Smooth muscle cell (in vitro differentiated cells): Measurements from ENCODE around the gene EFNA1. TPM values are rescaled to one million over a fixed set of nuclear protein-coding genes. Genes with fewer than 3 reads are reported as not detected.

ENCODE experiments used
- DNase-seq: peaks from one replicate; lab custom pipeline; 2025; ENCODE audit not compliant: unreplicated experiment; lab: John Stamatoyannopoulos, UW
- H2AFZ ChIP-seq: fragments of 200-600 bp; sonication (generic); 2 replicates; pipeline ENCODE4 v1.6.0; 2016; ENCODE audit warnings: antibody characterized with exemption, low read depth, mild to moderate bottlenecking
- H3F3A ChIP-seq: fragments of 200-600 bp; sonication (generic); 2 replicates; pipeline ENCODE4 v1.6.0; 2017; ENCODE audit warnings: antibody characterized with exemption, low read depth
- H3K27ac ChIP-seq: fragments of 200-600 bp; sonication (generic); 2 replicates; pipeline ENCODE4 v1.5.1; 2016; ENCODE audit warnings: low read depth, mild to moderate bottlenecking
- H3K27me3 ChIP-seq: fragments of 200-600 bp; sonication (generic); 2 replicates; pipeline ENCODE4 v1.6.1; 2016; ENCODE audit warnings: low read depth, mild to moderate bottlenecking
- H3K36me3 ChIP-seq: fragments of 200-600 bp; sonication (generic); 2 replicates; pipeline ENCODE4 v1.5.1; 2016; ENCODE audit warnings: low read depth
- H3K4me1 ChIP-seq: fragments of 200-600 bp; sonication (generic); 2 replicates; pipeline ENCODE4 v1.5.1; 2016; ENCODE audit warnings: low read depth
- H3K4me2 ChIP-seq: fragments of 200-600 bp; sonication (generic); 2 replicates; pipeline ENCODE4 v1.6.0; 2016; ENCODE audit warnings: mild to moderate bottlenecking
- H3K4me3 ChIP-seq: fragments of 200-600 bp; sonication (generic); 2 replicates; pipeline ENCODE4 v1.5.1; 2016; ENCODE audit warnings: mild to moderate bottlenecking
- H3K79me2 ChIP-seq: fragments of 200-600 bp; sonication (generic); 2 replicates; pipeline ENCODE4 v1.6.0; 2016; ENCODE audit warnings: low read depth, mild to moderate bottlenecking
- H3K9ac ChIP-seq: fragments of 200-600 bp; sonication (generic); 2 replicates; pipeline ENCODE4 v1.6.0; 2016; ENCODE audit warnings: low read depth
- H3K9me3 ChIP-seq: fragments of 200-600 bp; sonication (generic); replicated peaks from 2 replicates; pipeline ENCODE4 v1.5.1; 2016; ENCODE audit warnings: low read depth
- H4K20me1 ChIP-seq: fragments of 200-600 bp; sonication (generic); 2 replicates; pipeline ENCODE4 v1.6.0; 2016; ENCODE audit warnings: low read depth
- CTCF ChIP-seq: fragments of 200-600 bp; sonication (generic); IDR thresholded peaks from 2 replicates; pipeline ENCODE4 v1.5.1; 2017; ENCODE audit warnings: borderline replicate concordance, mild to moderate bottlenecking, antibody characterized with exemption; ENCODE audit not compliant: insufficient read depth, poor library complexity, severe bottlenecking
- WGBS: methylation state at CpG from one replicate; pipeline ENCODE4 v1.1.7; 2016; ENCODE audit warnings: low lambda C conversion rate; 5-methylcytosine and 5-hydroxymethylcytosine counted together
- polyA plus RNA-seq: library from polyadenylated mRNA; unstranded; fragments of >200 nt; fragmentation: Nextera tagmentation; extraction: Ambion mirVana; gene quantifications from 2 replicates; pipeline ENCODE4 v1.2.1, GENCODE V29; 2016
- total RNA-seq: library from RNA; depleted of rRNA; stranded (reverse); fragments of >200 nt; gene quantifications from 2 replicates; pipeline ENCODE4 v1.2.3, GENCODE V29; 2014

Gene EFNA1
- total and polyA plus RNA-seq, 2 experiments from 2014 or later, result 16.4 to 20.9 TPM

DNA sequence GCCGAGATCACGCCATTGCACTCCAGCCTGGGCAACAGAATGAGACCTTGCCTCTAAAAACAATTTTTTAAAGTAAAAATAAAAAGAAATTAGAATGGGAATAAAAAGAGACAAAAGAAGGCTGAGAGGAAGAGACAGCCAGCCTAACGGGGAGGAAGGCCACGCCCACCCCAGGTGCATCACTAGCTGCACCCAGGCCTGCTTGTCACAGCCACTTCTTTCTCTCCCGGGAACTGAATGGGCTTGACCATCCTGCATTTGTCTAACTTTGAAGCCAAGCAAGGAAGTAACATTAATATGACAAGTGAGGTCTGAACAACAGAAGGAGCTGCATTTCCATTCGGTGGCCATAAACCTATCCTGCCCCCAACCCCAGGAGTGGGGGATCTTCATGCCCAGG lies 20.8 kb upstream of the EFNA1 start:
- WGBS, result 81% methylated on average over 6 of the region's 6 CpGs
- H3K27me3 ChIP-seq, result no peaks in the 10 kb centered on the region
- H4K20me1 ChIP-seq, result no peaks in the 10 kb centered on the region
- no peak for DNase-seq
- no peaks in the 10 kb centered on the region for H3K4me1 ChIP-seq
- H3K27ac ChIP-seq, result no peak overlapping the region
- no peak for TF ChIP-seq CTCF
- no peak overlapping the region for H3K4me2 ChIP-seq
- no peaks in the 10 kb centered on the region for H3K79me2 ChIP-seq
- no peaks in the 10 kb centered on the region for H3K36me3 ChIP-seq
- no peaks in the 10 kb centered on the region for H3K9me3 ChIP-seq
- H3K4me3 ChIP-seq, result no peak overlapping the region
- H3K9ac ChIP-seq, result no peak overlapping the region
- no peaks in the 10 kb centered on the region for H3F3A ChIP-seq
- H2AFZ ChIP-seq, result no peak overlapping the region

DNA sequence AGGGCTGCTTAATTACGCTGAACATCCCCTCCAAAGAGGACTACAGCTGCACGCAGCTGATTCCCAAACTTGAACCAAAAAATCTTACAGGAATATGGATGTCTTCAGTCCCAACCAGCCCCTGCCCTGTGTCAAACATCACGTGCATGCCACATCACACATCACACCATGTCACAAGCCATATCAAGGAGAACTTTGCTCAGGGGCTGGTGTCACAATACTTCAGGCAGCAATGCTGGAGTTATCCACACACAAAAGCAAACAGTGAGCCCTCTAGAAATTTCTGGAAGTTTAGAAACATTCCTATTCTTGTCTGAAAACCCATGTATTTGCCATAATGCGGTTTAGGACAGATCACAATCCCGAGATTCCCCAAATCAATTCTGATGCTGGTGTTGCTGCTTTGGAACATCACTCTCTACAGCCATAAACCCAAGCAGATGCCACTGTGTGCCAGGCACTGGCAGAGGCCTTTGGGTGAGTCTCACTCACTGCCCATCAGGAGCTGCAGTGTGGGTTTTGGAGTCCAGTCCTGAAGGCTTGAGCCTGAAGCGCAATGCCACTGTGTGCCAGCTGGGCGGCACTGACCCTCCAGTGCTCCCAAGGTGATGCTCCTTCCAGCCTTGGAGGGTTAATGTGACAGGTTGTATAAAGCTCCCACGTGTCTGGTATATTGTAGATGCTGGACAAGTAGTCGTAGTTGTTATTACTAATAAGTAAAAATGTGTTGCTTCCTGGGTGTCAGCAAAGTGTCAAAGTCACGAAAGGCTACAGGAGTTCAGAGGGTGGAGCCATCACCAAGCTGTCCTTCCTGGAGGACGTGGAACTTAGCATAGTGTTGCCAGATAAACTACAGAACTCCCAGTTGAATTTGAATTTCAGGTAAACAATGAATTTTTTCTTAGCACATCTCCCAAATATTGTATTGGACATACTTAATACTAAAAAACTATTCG lies 20.1 kb upstream of the EFNA1 start:
- H3K79me2 ChIP-seq, result no peaks in the 10 kb centered on the region
- no peak overlapping the region for H3K4me3 ChIP-seq
- H3K9ac ChIP-seq, result no peak overlapping the region
- no peak overlapping the region for H3K27ac ChIP-seq
- H2AFZ ChIP-seq, result no peak overlapping the region
- no peak for DNase-seq
- H3K9me3 ChIP-seq, result no peaks in the 10 kb centered on the region
- no peaks in the 10 kb centered on the region for H3K36me3 ChIP-seq
- WGBS, result 81% methylated on average over 12 of the region's 12 CpGs
- H3K4me2 ChIP-seq, result no peak overlapping the region
- H3F3A ChIP-seq, result no peaks in the 10 kb centered on the region
- no peak for TF ChIP-seq CTCF
- H3K4me1 ChIP-seq, result no peaks in the 10 kb centered on the region
- no peaks in the 10 kb centered on the region for H3K27me3 ChIP-seq
- H4K20me1 ChIP-seq, result no peaks in the 10 kb centered on the region

DNA sequence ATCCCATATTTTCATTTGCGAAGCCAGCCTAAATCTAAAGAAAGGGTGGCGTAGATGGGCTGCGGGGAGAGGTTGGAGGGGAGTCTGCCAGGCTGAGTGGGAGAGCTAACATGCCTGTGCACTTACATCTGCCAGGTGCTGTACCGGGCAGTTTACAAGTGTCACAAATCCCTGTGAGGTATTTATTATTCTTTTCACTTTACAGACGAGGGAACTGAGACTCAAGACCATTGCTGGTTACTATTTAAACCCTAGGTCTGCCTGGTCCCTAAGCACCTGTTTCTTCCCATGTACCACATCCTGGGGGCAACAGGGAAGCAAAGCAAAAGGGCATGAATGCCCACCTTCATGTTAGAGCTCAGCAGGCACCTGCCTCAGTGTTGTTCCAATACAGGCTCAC lies 19.4 kb upstream of the EFNA1 start:
- no peak overlapping the region for H3K4me3 ChIP-seq
- H3K79me2 ChIP-seq, result no peaks in the 10 kb centered on the region
- H3F3A ChIP-seq, result no peaks in the 10 kb centered on the region
- no peaks in the 10 kb centered on the region for H3K9me3 ChIP-seq
- H4K20me1 ChIP-seq, result no peaks in the 10 kb centered on the region
- H3K4me2 ChIP-seq, result no peak overlapping the region
- TF ChIP-seq CTCF, result no peak
- DNase-seq, result no peak
- no peaks in the 10 kb centered on the region for H3K27me3 ChIP-seq
- H2AFZ ChIP-seq, result no peak overlapping the region
- no peaks in the 10 kb centered on the region for H3K36me3 ChIP-seq
- no peak overlapping the region for H3K9ac ChIP-seq
- 81% methylated on average over 5 of the region's 5 CpGs for WGBS
- H3K4me1 ChIP-seq, result no peaks in the 10 kb centered on the region
- no peak overlapping the region for H3K27ac ChIP-seq
